SK-N-SH treated with all-trans-retinoic acid at 6 μM for 48 hours (cell line): ENCODE results near the gene SANBR.

Source experiments
- OSR1 ChIP-seq: fragments of 250-450 bp; sonication (Bioruptor Pico); IDR thresholded peaks from 2 replicates; pipeline ENCODE4 v1.8.0; 2022; ENCODE audit warnings: moderate library complexity, mild to moderate bottlenecking, inconsistent platforms
- PPARA ChIP-seq: fragments of 250-450 bp; sonication (Bioruptor Pico); IDR thresholded peaks from 2 replicates; pipeline ENCODE4 v1.5.0; 2020; ENCODE audit warnings: mild to moderate bottlenecking, borderline replicate concordance
- TOX ChIP-seq: fragments of 250-450 bp; sonication (Bioruptor Pico); IDR thresholded peaks from 2 replicates; pipeline ENCODE4 v1.8.0; 2021; ENCODE audit warnings: mild to moderate bottlenecking, moderate library complexity, borderline replicate concordance
- TF ChIP-seq, protein P1 (sequence below): fragments of 250-450 bp; sonication (Bioruptor Pico); IDR thresholded peaks from 2 replicates; pipeline ENCODE4 v1.8.0; 2021; ENCODE audit warnings: low read depth, mild to moderate bottlenecking, moderate library complexity, borderline replicate concordance
- TF ChIP-seq, protein P2 (sequence below): fragments of 250-450 bp; sonication (Bioruptor Pico); IDR thresholded peaks from 2 replicates; pipeline ENCODE4 v1.5.1; 2020; ENCODE audit warnings: low read depth, mild to moderate bottlenecking, moderate library complexity
- TF ChIP-seq, protein P3 (sequence below): fragments of 250-450 bp; sonication (Bioruptor Pico); IDR thresholded peaks from 2 replicates; pipeline ENCODE4 v1.8.0; 2020; ENCODE audit warnings: mild to moderate bottlenecking, moderate library complexity, borderline replicate concordance

DNA sequence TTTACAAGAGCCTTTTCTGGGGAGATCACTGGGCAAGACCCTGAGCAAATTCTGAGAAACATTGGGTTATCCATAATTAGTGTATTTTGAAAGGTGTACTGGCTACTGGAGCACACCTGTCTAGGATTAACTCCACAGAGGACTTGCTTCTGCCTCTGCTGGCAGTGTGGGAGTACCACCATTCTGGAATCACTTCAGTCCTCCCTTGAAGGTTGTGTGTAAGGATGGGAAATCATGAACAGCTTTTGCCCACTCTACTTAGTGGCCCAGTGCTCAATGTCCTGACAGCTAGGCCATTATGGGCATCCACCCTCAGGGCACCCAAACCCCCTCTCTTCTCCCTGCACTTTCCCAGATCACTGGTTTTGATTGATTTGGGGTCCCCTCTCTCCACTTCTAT lies 8.1 kb upstream of the SANBR start:
- TF ChIP-seq TOX (CRISPR knock-in tag) (no peak), OSR1 (CRISPR knock-in tag) (no peak), PPARA (CRISPR knock-in tag) (no peak)
- TF ChIP-seq, protein P1, sequence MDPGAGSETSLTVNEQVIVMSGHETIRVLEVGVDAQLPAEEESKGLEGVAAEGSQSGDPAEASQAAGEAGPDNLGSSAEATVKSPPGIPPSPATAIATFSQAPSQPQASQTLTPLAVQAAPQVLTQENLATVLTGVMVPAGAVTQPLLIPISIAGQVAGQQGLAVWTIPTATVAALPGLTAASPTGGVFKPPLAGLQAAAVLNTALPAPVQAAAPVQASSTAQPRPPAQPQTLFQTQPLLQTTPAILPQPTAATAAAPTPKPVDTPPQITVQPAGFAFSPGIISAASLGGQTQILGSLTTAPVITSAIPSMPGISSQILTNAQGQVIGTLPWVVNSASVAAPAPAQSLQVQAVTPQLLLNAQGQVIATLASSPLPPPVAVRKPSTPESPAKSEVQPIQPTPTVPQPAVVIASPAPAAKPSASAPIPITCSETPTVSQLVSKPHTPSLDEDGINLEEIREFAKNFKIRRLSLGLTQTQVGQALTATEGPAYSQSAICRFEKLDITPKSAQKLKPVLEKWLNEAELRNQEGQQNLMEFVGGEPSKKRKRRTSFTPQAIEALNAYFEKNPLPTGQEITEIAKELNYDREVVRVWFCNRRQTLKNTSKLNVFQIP (CRISPR knock-in tag): no peak
- TF ChIP-seq, protein P2, sequence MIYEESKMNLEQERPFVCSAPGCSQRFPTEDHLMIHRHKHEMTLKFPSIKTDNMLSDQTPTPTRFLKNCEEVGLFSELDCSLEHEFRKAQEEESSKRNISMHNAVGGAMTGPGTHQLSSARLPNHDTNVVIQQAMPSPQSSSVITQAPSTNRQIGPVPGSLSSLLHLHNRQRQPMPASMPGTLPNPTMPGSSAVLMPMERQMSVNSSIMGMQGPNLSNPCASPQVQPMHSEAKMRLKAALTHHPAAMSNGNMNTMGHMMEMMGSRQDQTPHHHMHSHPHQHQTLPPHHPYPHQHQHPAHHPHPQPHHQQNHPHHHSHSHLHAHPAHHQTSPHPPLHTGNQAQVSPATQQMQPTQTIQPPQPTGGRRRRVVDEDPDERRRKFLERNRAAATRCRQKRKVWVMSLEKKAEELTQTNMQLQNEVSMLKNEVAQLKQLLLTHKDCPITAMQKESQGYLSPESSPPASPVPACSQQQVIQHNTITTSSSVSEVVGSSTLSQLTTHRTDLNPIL (CRISPR knock-in tag): no peak
- TF ChIP-seq, protein P3, sequence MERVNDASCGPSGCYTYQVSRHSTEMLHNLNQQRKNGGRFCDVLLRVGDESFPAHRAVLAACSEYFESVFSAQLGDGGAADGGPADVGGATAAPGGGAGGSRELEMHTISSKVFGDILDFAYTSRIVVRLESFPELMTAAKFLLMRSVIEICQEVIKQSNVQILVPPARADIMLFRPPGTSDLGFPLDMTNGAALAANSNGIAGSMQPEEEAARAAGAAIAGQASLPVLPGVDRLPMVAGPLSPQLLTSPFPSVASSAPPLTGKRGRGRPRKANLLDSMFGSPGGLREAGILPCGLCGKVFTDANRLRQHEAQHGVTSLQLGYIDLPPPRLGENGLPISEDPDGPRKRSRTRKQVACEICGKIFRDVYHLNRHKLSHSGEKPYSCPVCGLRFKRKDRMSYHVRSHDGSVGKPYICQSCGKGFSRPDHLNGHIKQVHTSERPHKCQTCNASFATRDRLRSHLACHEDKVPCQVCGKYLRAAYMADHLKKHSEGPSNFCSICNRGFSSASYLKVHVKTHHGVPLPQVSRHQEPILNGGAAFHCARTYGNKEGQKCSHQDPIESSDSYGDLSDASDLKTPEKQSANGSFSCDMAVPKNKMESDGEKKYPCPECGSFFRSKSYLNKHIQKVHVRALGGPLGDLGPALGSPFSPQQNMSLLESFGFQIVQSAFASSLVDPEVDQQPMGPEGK (CRISPR knock-in tag): no peak
